Measurements from ENCODE around the gene GARIN1A. TPM values are rescaled to one million over a fixed set of nuclear protein-coding genes. Genes with fewer than 3 reads are reported as not detected.

Gene GARIN1A
- total and polyA plus RNA-seq, 10 of the 15 experiments (the other 5 are each of a cell fraction or from before 2014, with no cell fraction given), result 0.04 to 0.43 (median 0.23) TPM; not detected in 1

DNA sequence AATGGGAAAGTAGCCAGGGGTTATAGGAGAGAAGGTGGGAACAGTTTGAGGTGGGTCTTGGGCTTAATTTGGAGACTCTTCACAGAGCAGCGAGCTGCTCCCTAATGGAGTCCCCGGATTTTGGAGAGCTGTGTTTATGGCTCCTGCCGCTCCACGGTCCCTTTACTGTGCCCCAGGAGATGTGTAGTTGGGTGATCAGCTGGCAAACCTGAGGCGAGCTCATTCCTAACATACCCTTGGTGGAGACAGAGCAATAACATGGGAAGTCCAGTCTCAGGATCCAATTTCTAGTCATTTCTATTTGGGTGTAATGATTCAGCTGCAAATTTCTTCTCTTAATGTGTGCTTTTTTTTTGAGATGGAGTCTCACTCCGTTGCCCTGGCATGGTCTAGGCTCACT is 1.5 kb downstream of the GARIN1A start:
- no peak for DNase-seq (ENCODE audit: low read depth, low spot score)
- no peak overlapping the region for H3K4me2 ChIP-seq (ENCODE audit: control insufficient read depth, insufficient read depth)
- H3K9me3 ChIP-seq (replicated peaks; ENCODE audit: control insufficient read depth, insufficient read depth, low read length), result no peaks in the 10 kb centered on the region
- no peaks in the 10 kb centered on the region for H3K79me2 ChIP-seq (ENCODE audit: control insufficient read depth, insufficient read depth, low read length)
- H2AFZ ChIP-seq (ENCODE audit: control insufficient read depth, low read depth, low read length), result no peak overlapping the region
- WGBS (ENCODE audit: insufficient coverage, insufficient replicate concordance, low lambda C conversion rate, missing lambda C conversion rate), result 50% methylated on average over 6 of the region's 6 CpGs
- intact Hi-C loops (cut with micrococcal nuclease; ENCODE audit: unreplicated experiment), result no loop called here
- no peak overlapping the region for H3K27ac ChIP-seq (ENCODE audit: control insufficient read depth, insufficient read depth)
- H4K20me1 ChIP-seq (ENCODE audit: control insufficient read depth, insufficient read depth), result no peaks in the 10 kb centered on the region
- no peaks in the 10 kb centered on the region for H3K36me3 ChIP-seq (ENCODE audit: control insufficient read depth in 2 of 2, insufficient read depth in 2 of 2, low read length in 1 of 2)
- ChIA-PET RAD21 (ENCODE audit: unreplicated experiment) (interaction anchor here (0.7 to 1.2 kb wide), 4 partner anchors 65 to 245 kb away, joined by 3 to 4 read pairs (median 4); no protein-coding TSS in a partner anchor), CTCF (interaction anchor here (0.8 to 2.4 kb wide), 8 partner anchors 9 to 84 kb away, joined by 3 to 9 read pairs (median 6); partner anchors contain the start of gene CALU), POLR2A (interaction anchor here (0.7 to 1.5 kb wide), 5 partner anchors 8 to 67 kb away, joined by 3 to 5 read pairs (median 3); partner anchors contain the start of gene CALU), SMC1A (ENCODE audit: uncharacterized antibody, unreplicated experiment) (interaction anchor here (0.8 to 1.9 kb wide), 6 partner anchors 9 to 246 kb away, joined by 3 to 5 read pairs (median 4); partner anchors contain the start of genes ATP6V1F and CALU)
- FAIRE-seq, result no peak
- TF ChIP-seq MYC (IDR thresholded peaks at IDR 0.05; ENCODE audit: insufficient read depth, insufficient read length, insufficient replicate concordance, low read length, severe bottlenecking) (no peak), NRF1 (conservative IDR thresholded peaks at IDR 0.05; ENCODE audit: low read depth, low read length) (no peak), ASH2L (IDR thresholded peaks at IDR 0.05; ENCODE audit: borderline replicate concordance, low read depth) (no peak), YY1 (IDR thresholded peaks at IDR 0.05; ENCODE audit: low read depth, low read length) (no peak)
- H3K27me3 ChIP-seq (replicated peaks in 1 of 2; ENCODE audit: control insufficient read depth in 2 of 2, insufficient read depth in 2 of 2, low read length in 1 of 2), result no peaks in the 10 kb centered on the region
- BruUV-seq (replicated peaks), result no TSS peak
- in situ Hi-C loops (cut with MboI), result no loop called here
- no peaks in the 10 kb centered on the region for H3K4me1 ChIP-seq (ENCODE audit: control insufficient read depth, insufficient read depth, low read length)
- no peak for ATAC-seq
- no peak overlapping the region for H3K4me3 ChIP-seq
- no peak overlapping the region for H3K9ac ChIP-seq (ENCODE audit: control insufficient read depth, insufficient read depth, low read length)

DNA sequence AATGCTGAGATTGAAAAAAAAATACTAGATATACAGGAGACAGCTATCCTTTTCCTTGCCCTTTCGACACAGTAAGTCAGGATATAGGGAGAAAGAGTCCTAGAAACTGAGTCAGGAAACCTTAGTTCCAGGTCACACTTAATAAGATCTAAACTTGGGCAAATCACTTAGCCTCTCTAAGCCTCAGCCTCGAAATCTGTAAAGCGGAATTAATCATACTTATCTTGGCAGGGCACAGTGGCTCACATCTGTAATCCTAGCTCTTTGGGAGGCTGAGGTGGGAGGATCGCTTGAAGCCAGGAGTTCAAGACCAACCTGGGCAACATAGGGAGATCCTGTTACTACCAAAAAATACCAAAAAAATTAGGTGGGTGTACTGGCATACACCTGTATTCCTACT is 4.6 kb downstream of the GARIN1A start:
- 67% methylated on average over 4 of the region's 4 CpGs for WGBS (ENCODE audit: insufficient coverage, insufficient replicate concordance, low lambda C conversion rate, missing lambda C conversion rate)
- Histone ChIP-seq H3K79me2 (ENCODE audit: control insufficient read depth, insufficient read depth, low read length) (no peaks in the 10 kb centered on the region), H3K9ac (ENCODE audit: control insufficient read depth, insufficient read depth, low read length) (no peak overlapping the region), H3K27ac (ENCODE audit: control insufficient read depth, insufficient read depth) (no peak overlapping the region), H3K4me1 (ENCODE audit: control insufficient read depth, insufficient read depth, low read length) (no peaks in the 10 kb centered on the region), H3K9me3 (replicated peaks; ENCODE audit: control insufficient read depth, insufficient read depth, low read length) (no peaks in the 10 kb centered on the region), H2AFZ (ENCODE audit: control insufficient read depth, low read depth, low read length) (no peak overlapping the region), H3K36me3 (ENCODE audit: control insufficient read depth in 2 of 2, insufficient read depth in 2 of 2, low read length in 1 of 2) (no peaks in the 10 kb centered on the region), H3K27me3 (replicated peaks in 1 of 2; ENCODE audit: control insufficient read depth in 2 of 2, insufficient read depth in 2 of 2, low read length in 1 of 2) (no peaks in the 10 kb centered on the region), H3K4me2 (ENCODE audit: control insufficient read depth, insufficient read depth) (no peak overlapping the region), H3K4me3 (no peak overlapping the region), H4K20me1 (ENCODE audit: control insufficient read depth, insufficient read depth) (no peaks in the 10 kb centered on the region)
- ChIA-PET CTCF (interaction anchor here (1.0 to 1.1 kb wide), 2 partner anchors 42 to 251 kb away, joined by 3 read pairs; no protein-coding TSS in a partner anchor), RAD21 (ENCODE audit: unreplicated experiment) (no interaction called here), SMC1A (ENCODE audit: uncharacterized antibody, unreplicated experiment) (no interaction called here), POLR2A (no interaction called here)
- TF ChIP-seq NFXL1 (IDR thresholded peaks at IDR 0.05; ENCODE audit: borderline replicate concordance) (no peak), SMAD5 (IDR thresholded peaks at IDR 0.05; ENCODE audit: low read depth) (no peak), RUNX3 (IDR thresholded peaks at IDR 0.05; ENCODE audit: low read length) (no peak), MTA2 (IDR thresholded peaks at IDR 0.05; ENCODE audit: low read depth) (no peak), RELA (IDR thresholded peaks at IDR 0.05; ENCODE audit: borderline replicate concordance, partially characterized antibody) (no peak), STAT1 (conservative IDR thresholded peaks at IDR 0.05) (no peak), GABPA (IDR thresholded peaks at IDR 0.05; ENCODE audit: low read depth) (no peak), PAX5 (IDR thresholded peaks at IDR 0.05; ENCODE audit: borderline replicate concordance, low read depth, low read length) (no peak), YBX1 (IDR thresholded peaks at IDR 0.05) (no peak), SRF (IDR thresholded peaks at IDR 0.05; ENCODE audit: low read depth in 2 of 2, low read length in 2 of 2) (no peak)
- TF ChIP-seq, protein P1, sequence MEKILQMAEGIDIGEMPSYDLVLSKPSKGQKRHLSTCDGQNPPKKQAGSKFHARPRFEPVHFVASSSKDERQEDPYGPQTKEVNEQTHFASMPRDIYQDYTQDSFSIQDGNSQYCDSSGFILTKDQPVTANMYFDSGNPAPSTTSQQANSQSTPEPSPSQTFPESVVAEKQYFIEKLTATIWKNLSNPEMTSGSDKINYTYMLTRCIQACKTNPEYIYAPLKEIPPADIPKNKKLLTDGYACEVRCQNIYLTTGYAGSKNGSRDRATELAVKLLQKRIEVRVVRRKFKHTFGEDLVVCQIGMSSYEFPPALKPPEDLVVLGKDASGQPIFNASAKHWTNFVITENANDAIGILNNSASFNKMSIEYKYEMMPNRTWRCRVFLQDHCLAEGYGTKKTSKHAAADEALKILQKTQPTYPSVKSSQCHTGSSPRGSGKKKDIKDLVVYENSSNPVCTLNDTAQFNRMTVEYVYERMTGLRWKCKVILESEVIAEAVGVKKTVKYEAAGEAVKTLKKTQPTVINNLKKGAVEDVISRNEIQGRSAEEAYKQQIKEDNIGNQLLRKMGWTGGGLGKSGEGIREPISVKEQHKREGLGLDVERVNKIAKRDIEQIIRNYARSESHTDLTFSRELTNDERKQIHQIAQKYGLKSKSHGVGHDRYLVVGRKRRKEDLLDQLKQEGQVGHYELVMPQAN (conservative IDR thresholded peaks at IDR 0.05), result no peak
- TF ChIP-seq, protein P2, sequence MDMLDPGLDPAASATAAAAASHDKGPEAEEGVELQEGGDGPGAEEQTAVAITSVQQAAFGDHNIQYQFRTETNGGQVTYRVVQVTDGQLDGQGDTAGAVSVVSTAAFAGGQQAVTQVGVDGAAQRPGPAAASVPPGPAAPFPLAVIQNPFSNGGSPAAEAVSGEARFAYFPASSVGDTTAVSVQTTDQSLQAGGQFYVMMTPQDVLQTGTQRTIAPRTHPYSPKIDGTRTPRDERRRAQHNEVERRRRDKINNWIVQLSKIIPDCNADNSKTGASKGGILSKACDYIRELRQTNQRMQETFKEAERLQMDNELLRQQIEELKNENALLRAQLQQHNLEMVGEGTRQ (IDR thresholded peaks at IDR 0.05; ENCODE audit: borderline replicate concordance, low read depth, low read length), result no peak
- DNase-seq (ENCODE audit: low read depth, low spot score) (no peak), ATAC-seq (no peak), FAIRE-seq (no peak)
- in situ Hi-C loops (cut with MboI) (no loop called here), intact Hi-C loops (cut with micrococcal nuclease; ENCODE audit: unreplicated experiment) (no loop called here)
- BruUV-seq (replicated peaks), result no TSS peak

Measured in GM12878 (cell line).